HFFc6 (cell line): Measurements from ENCODE around the gene PHC2. TPM values are rescaled to one million over a fixed set of nuclear protein-coding genes. Genes with fewer than 3 reads are reported as not detected.
"Not testable (repeated sequence)": the region's sequence is repeated elsewhere in the genome, so short reads cannot be mapped to it uniquely, and the experiment has no call there.

ENCODE experiments used
- DNase-seq: peaks from one replicate; pipeline ENCODE4 v3.0.0-alpha.2; 2018
- H3K27ac Mint-ChIP-seq: 2 replicates; pipeline ENCODE4 v1.8.0; 2020; ENCODE audit warnings: mild to moderate bottlenecking, mixed read lengths
- H3K27me3 Mint-ChIP-seq: 2 replicates; pipeline ENCODE4 v1.8.0; 2021; ENCODE audit warnings: mild to moderate bottlenecking, moderate library complexity, mixed read lengths; ENCODE audit not compliant: insufficient read depth
- H3K36me3 Mint-ChIP-seq: 2 replicates; pipeline ENCODE4 v1.8.0; 2021; ENCODE audit warnings: low read depth, mixed read lengths
- H3K4me1 Mint-ChIP-seq: 2 replicates; pipeline ENCODE4 v1.8.0; 2020; ENCODE audit warnings: low read depth, mixed read lengths
- H3K4me3 Mint-ChIP-seq: 2 replicates; pipeline ENCODE4 v1.8.0; 2020; ENCODE audit warnings: mild to moderate bottlenecking, moderate library complexity, mixed read lengths
- H3K9me3 Mint-ChIP-seq: 2 replicates; pipeline ENCODE4 v1.8.0; 2020; ENCODE audit warnings: mild to moderate bottlenecking, mixed read lengths
- total RNA-seq, 6 experiments: library from RNA; stranded (reverse); fragmentation: NEBNext Ultra II Directional; extraction: Animal tissue kit (Norgen Biotek cat#: 25700); gene quantifications; 2 replicates in 1 of 6; 3 replicates in 5 of 6; pipeline ENCODE4 v1.2.3, GENCODE V29; 2021
- TF ChIP-seq, protein P1 (sequence below): fragments of 200-600 bp; sonication (generic); IDR thresholded peaks from 2 replicates; pipeline ENCODE4 v1.5.0; 2021; ENCODE audit warnings: antibody characterized with exemption, mild to moderate bottlenecking

Gene PHC2
- total RNA-seq, 6 experiments from 2014 or later: 86.5 to 105 (median 99.6) TPM

DNA sequence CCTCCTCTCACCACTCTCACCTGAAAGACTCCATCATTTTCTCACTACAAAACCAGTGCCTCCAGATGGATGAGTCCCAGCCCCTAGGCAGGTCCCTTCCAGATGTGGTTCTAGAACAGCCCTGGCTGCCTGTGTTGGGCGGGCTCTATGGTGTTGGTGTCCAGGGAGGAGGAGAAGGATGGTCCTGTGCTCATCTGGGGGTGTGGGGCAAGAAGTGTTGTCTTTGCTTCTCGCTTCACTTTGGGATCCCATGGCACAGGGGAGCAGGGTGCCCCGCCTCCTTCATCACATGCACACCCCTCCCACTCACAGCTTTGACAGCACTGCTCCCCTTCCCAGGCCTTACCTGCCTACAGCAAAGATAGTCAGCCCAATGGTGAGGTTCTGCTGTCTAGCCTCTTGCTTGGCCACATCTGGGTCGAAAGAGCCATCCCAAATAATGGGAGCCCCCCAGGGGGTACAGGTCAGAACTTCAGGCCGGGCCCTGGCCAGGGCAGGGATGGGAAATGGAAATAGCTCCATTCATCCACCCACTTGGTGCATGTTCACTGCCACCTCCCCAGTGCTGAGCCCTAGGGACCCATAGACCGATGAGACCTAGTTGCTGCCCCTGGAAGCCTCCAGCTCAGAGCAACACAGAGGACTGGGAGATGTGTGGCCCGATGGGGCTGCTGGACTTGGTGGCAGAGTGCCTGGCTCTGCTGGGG is 119.0 kb downstream of the PHC2 start:
- TF ChIP-seq, protein P1, sequence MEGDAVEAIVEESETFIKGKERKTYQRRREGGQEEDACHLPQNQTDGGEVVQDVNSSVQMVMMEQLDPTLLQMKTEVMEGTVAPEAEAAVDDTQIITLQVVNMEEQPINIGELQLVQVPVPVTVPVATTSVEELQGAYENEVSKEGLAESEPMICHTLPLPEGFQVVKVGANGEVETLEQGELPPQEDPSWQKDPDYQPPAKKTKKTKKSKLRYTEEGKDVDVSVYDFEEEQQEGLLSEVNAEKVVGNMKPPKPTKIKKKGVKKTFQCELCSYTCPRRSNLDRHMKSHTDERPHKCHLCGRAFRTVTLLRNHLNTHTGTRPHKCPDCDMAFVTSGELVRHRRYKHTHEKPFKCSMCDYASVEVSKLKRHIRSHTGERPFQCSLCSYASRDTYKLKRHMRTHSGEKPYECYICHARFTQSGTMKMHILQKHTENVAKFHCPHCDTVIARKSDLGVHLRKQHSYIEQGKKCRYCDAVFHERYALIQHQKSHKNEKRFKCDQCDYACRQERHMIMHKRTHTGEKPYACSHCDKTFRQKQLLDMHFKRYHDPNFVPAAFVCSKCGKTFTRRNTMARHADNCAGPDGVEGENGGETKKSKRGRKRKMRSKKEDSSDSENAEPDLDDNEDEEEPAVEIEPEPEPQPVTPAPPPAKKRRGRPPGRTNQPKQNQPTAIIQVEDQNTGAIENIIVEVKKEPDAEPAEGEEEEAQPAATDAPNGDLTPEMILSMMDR: no peak
- Mint-ChIP-seq H3K9me3 (no peaks in the 10 kb centered on the region), H3K27me3 (peaks cover 14% of the 10 kb centered on the region), H3K4me1 (peaks cover 15% of the 10 kb centered on the region), H3K27ac (no peak overlapping the region), H3K36me3 (no peaks in the 10 kb centered on the region), H3K4me3 (no peak overlapping the region)
- no peak for DNase-seq

DNA sequence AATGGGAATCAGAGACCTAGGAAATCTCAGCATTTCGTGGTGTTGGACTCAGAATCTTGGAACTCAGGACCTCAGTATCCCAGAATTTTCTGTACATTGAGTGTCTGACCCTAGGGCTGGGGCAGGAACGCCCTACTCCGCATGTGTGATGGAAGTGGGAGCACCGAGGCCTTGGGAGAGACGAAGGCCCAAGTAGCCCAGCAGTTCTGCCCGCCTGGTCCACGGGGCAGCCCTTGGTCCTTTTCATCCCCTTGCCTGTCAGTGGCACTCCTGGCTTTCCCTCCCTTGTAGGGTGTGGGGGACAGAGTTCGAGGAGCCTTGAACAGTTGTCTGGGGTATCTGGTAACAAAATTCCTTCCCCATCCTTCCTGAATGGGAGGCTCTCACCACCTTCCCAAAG is 120.2 kb downstream of the PHC2 start:
- Mint-ChIP-seq H3K27ac (no peak overlapping the region), H3K4me1 (peaks cover 4% of the 10 kb centered on the region), H3K4me3 (no peak overlapping the region), H3K36me3 (no peaks in the 10 kb centered on the region), H3K9me3 (no peaks in the 10 kb centered on the region), H3K27me3 (peaks cover 14% of the 10 kb centered on the region)
- TF ChIP-seq, protein P1: no peak
- DNase-seq: no peak

DNA sequence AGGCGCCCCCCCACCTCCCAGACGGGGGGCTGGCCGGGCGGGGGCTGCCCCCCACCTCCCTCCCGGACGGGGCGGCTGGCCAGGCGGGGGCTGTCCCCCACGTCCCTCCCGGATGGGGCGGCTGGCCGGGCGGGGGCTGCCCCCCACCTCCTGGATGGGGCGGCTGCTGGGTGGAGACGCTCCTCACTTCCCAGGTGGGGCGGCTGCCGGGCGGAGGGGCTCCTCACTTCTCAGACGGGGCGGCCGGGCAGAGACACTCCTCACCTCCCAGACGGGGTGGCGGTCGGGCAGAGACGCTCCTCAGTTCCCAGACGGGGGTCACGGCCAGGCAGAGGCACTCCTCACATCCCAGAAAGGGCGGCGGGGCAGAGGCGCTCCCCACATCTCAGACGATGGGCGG is 121.5 kb downstream of the PHC2 start:
- H3K27ac Mint-ChIP-seq, H3K36me3 Mint-ChIP-seq, H3K9me3 Mint-ChIP-seq, H3K4me1 Mint-ChIP-seq, DNase-seq, H3K4me3 Mint-ChIP-seq: not testable (repeated sequence)
- peaks cover 14% of the 10 kb centered on the region for H3K27me3 Mint-ChIP-seq

DNA sequence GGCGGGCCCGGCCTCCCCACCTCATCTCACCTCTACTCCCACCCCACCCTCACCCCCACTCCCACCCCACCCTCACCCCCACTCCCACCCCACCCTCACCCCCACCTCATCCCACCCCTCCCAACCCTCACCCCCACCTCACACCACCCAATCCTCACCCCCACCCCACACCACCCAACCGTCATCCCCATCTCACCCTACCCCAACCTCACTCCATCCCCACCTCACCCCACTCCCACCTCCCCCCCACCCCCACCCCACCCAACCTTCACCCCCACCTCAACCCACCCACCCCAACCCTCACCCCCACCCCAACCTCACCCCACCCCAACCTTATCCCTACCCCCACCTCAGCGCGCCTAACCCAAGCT is 123.4 kb downstream of the PHC2 start:
- Mint-ChIP-seq H3K27me3 (peaks cover 11% of the 10 kb centered on the region), H3K36me3 (no peaks in the 10 kb centered on the region), H3K4me3 (no peak overlapping the region), H3K9me3 (no peaks in the 10 kb centered on the region), H3K4me1 (no peaks in the 10 kb centered on the region), H3K27ac (no peak overlapping the region)
- no peak for DNase-seq
- TF ChIP-seq, protein P1: no peak

DNA sequence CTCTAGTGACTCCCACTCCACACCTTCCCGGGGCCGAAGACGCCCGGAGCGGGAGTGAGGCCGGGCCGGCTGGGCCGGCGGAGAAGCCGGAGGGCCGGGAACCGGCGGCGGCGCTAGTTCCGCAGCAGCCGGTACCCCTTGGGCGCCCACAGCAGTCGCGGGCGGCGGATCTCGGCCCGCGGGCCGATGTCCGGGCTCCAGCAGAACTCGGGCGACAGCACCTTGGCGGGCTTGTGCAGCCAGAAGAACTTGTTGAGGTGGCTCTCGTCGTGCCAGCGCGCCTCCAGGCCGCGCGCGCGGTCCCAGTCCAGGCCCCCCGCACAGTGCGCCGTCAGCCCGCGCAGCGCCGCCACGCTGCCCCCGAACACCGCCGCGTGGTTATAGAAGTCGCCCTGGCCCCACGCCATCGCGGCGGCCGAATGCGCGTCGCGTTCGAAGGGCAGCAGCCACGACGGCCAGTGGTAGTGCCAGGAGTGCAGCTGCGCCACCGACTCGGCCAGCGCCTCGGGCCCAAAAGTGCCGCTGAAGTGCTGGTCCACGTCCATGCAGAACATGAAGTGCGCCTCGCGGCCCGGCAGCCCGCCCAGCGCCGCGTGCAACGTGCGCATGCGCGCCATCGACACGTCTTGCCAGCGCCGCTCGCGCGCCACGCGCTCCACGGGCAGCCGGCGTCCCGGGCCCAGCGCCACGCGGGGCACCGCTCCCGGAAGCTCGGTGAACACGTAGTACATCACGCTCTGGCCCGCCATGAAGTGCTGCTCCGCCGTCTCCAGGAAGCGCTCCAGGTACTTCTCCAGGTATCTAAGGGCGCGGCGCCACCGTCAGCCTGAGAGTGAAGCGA is 124.0 kb downstream of the PHC2 start:
- Mint-ChIP-seq H3K4me3 (no peak overlapping the region), H3K4me1 (no peaks in the 10 kb centered on the region), H3K9me3 (no peaks in the 10 kb centered on the region), H3K27ac (no peak overlapping the region), H3K27me3 (peaks cover 9% of the 10 kb centered on the region), H3K36me3 (no peaks in the 10 kb centered on the region)
- DNase-seq: no peak
- TF ChIP-seq, protein P1: no peak
